T-helper 22 cell (primary cell): ENCODE measurements around the gene MYPOP.

Experiments used
- DNase-seq: peaks from one replicate; pipeline ENCODE4 v3.0.0-alpha.2; 2020; ENCODE audit warnings: low read depth

The MYPOP gene

GRCh38 chr19:45901912-45902650, at the start of gene MYPOP:
Gene MYPOP, minus strand, starts transcription at chr19:45902613. Its CDS starts 840 bp downstream, at chr19:45901773.
- DNase-seq = no peak

- no peak for DNase-seq
Observed at GRCh38 chr19:45947926-45948325, 45.5 kb upstream of the MYPOP start.

GRCh38 chr19:45940515-45940805, 38.0 kb upstream of the MYPOP start:
- no peak for DNase-seq

- DNase-seq = no peak
Observed at GRCh38 chr19:45939792-45940514, 37.5 kb upstream of the MYPOP start.

- no peak for DNase-seq
Observed at GRCh38 chr19:45938733-45939319, 36.4 kb upstream of the MYPOP start.

- DNase-seq = no peak
Observed at GRCh38 chr19:45935267-45935666, 32.9 kb upstream of the MYPOP start.

GRCh38 chr19:45934551-45935230, 32.3 kb upstream of the MYPOP start:
- no peak for DNase-seq

GRCh38 chr19:45933759-45934158, 31.3 kb upstream of the MYPOP start:
- DNase-seq = no peak

- no peak for DNase-seq
Observed at GRCh38 chr19:45931055-45931454, 28.6 kb upstream of the MYPOP start.

- DNase-seq = no peak
Observed at GRCh38 chr19:45929247-45929646, 26.8 kb upstream of the MYPOP start.

GRCh38 chr19:45927565-45928261, 25.3 kb upstream of the MYPOP start:
- DNase-seq = peak; percentile 73

- DNase-seq = no peak
Observed at GRCh38 chr19:45924891-45925447, 22.6 kb upstream of the MYPOP start.

GRCh38 chr19:45922281-45922680, 19.9 kb upstream of the MYPOP start:
- DNase-seq = no peak

GRCh38 chr19:45920458-45920857, 18.0 kb upstream of the MYPOP start:
- no peak for DNase-seq

GRCh38 chr19:45919678-45920077, 17.3 kb upstream of the MYPOP start:
- no peak for DNase-seq

- DNase-seq = no peak
Observed at GRCh38 chr19:45918721-45919120, 16.3 kb upstream of the MYPOP start.

GRCh38 chr19:45917421-45918091, 15.1 kb upstream of the MYPOP start:
- no peak for DNase-seq

- no peak for DNase-seq
Observed at GRCh38 chr19:45913874-45914830, 11.7 kb upstream of the MYPOP start, which contains the start of gene NANOS2. Gene NANOS2, minus strand, starts transcription at chr19:45914778. Its CDS starts 85 bp downstream, at chr19:45914693.

GRCh38 chr19:45911291-45911690, 8.9 kb upstream of the MYPOP start:
- DNase-seq = no peak

- no peak for DNase-seq
Observed at GRCh38 chr19:45908956-45909355, 6.5 kb upstream of the MYPOP start.
